ENCODE data around the gene PTGES3.

DNA sequence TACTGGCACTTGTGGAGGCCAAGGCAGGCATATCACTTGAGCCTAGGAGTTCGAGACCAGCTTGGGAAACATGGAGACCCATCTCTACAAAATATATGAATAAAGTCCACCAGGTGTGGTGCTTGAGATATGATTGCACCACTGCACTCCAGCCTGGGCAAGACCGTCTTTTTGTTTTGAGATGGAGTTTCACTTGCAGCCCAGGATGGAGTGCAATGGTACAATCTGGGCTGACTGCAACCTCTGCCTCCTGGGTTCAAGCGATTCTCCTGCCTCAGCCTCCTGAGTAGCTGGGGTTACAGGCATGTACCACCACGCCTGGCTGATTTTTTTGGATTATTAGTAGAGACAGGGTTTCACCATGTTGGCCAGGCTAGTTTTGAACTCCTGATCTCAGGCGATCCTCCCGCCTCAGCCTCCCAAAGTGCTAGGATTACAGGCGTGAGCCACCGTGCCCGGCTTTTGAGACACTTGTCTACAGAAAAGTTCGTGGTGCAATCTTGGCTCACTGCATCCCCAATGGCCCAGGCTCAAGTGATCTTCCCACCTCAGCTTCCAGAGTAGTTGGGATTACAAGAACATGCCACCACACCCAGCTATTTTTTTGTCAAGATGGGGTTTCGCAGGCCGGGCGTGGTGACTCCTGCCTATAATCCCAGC lies 26.0 kb downstream of the PTGES3 start:
- TF ChIP-seq CTCF (IDR thresholded peaks at IDR 0.05) (no peak), POLR2A (IDR thresholded peaks at IDR 0.05) (no peak)
